T-helper 2 cell treated with Interferon-gamma antibody and Interleukin-4, amounts not matched to agents 100 ng/mL and 5 ng/mL, for 36 hours (primary cell): ENCODE data around the gene NFAM1. TPM values are rescaled to one million over a fixed set of nuclear protein-coding genes. Genes with fewer than 3 reads are reported as not detected.

ENCODE experiments used
- intact Hi-C: fragments of 100-400 bp; cut with micrococcal nuclease; formaldehyde crosslinking; loops from one replicate; pipeline ENCODE4 v1.15.1; 2023
- total RNA-seq: library from RNA; stranded (reverse); gene quantifications from 2 replicates; pipeline ENCODE4 v1.2.3, GENCODE V29; 2022

NFAM1 gene
- total RNA-seq, 1 donor from 2014 or later, result 0.11 TPM

DNA sequence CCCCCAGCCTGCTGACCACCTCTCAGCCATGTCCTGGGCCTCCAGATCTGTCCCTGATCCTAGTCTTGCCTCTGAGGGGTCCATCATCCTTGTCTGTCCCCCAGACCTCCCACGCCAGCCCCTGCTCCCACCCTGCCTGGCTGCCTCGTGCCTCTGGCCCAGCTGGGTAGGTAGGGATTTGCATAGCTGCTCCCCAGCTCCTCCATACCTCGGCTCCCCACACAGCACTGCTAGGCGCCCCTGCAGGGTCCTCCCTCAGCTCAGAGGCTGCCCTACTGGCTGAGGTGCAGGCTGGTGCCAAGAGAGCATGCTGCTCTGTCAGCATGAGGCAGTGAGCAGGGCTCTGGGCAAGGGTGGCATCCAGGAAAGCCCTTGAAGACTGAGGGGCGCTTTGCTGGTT lies 47.7 kb downstream of the NFAM1 start:
- intact Hi-C loops, result no loop called here

DNA sequence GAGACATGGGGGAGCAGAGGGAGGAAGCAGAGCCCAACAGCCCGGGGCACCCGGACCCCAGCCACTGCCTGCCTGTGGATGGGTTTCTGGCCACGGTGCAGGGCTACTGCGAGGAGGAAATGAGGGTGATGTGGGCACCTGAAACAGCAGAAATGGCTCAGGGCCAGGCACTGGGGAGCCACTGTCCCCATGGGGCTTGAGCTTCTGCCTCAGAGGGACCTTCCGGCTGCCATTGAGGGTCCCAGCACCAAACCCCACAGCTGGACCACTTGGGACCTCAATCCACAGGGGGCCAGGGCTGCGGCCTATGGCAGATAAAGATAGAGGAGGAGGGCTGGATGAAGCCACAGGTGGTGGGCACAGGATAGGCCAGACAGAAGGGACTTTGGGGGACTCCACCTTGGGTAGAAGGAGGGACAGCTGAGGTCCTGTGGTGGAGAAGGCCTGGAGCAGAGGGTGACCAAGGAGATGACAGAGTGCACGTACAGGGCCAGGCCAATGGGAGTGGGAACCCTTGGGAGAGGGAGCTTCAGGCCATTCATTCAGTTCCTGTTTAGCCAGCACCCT lies 48.3 kb downstream of the NFAM1 start:
- intact Hi-C loops, result no loop called here

DNA sequence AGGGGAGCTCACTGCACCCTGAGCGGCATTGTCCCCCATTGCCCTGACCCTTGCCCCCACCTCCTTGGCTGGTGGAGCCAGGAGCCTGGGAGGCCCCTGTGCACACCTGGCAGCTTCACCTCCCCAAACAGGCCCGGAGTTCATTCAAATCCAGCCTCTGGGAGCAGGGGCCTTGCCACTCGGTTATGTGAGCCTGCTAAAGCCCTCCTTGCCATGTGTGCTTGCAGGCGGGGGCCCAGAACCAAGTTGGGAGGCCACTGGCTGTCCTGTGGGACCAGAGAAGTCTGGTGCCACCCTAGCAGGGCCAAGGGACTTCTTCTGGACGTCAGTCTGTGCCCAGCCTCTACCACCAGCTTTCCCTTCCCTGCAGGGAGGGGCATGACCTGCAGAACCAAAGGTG lies 48.9 kb downstream of the NFAM1 start:
- intact Hi-C loops, result no loop called here

DNA sequence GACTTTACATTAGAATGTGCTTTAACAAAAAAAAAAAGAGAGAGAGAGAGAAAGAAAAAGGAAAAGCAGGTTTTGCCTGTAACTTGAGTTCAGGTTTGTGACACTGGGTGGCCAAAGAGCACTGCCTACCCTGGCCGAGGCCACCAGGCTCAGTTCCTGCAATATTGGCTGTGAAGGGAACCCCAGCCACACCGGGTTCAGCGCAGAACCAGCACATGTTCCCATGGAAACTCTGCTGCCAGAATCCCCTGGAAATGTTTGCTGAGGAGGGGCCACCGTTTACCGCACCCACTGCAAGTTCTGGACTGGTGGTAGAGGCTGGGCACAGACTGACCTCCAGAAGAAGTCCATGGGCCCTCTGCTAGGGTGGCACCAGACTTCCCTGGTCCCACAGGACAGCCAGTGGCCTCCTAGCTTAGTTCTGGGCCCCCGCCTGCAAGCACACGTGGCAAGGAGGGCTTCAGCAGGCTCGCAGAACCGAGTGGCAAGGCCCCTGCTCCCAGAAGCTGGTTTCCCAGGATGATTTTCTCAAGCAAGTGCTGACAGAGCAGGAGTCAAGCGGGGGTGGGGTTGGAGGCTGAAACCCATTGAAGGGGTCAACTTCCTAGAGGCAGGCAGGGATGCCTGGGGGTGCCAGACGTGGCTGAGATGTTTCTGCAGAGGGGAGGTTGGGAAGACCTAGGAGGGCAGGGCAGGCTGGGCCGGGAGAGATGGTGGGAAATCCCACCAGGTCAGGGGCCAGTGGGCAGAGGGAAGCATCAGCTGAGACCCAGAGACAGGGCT lies 51.2 kb downstream of the NFAM1 start:
- intact Hi-C loops, result no loop called here

DNA sequence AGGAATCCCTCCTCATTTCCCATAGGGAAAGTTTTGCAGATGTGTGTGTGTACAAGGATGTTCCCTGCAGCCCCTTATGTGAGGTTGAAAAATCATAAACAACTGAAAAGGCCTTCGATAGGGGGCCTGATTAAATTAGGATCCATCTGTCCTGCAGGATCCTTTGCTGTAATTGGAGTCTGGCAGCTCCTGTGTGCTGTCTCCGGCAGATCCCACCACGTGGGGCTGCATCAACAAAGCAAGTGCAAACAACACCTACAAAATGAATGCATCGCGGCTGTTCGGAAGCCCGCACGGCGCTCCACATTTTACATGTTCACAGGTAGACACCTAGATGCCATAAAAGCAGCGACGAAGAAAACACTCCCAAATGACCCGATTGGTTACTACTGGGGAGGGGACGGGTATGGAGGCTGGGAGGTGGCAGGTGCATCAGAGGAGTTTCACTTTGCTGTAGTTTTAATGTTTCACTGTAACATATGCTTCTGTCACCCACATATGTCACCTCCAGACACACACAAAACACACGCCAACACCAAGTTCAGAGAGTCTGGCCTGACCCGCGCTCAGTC lies 52.2 kb downstream of the NFAM1 start:
- intact Hi-C loops, result no loop called here

DNA sequence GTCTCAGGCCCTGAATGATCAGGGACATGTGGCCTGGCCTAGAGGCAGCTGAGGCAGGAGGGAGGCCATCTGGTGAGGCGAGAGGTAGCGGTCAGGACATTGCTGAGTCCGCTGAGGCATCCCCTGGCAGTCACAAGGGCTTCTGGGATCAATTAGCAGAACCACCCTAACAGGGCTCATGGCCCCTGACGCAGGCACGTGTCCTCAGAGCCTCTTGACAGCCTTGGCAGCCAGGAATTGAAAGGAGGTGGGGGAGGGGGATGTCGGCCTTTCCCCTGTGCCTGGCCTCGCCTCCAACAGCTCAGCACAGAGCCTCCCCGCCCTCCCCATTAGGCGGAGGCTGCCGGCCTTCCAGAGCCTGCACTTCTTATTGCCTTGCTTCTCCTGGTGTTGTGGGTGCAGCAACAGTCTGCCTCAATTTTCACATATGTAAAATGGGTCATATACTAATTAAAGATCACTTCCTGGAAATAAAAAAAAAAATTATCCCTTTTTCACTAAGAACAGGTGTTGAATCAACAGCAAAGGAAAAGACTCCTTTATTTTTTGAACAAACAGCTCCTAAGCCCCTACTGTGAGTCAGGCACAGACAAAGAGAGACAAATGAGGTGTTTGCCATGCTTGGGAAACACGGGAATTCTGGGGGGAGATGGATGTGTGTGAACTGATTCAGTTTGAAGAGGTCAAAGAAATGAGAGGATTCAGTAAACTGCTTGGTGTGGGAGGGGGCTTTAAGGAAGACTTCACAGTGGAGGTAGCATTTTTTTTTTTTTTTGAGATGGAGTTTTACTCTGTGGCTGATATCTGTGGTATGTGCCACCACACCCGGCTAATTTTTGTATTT lies 55.3 kb downstream of the NFAM1 start:
- intact Hi-C loops, result no loop called here

DNA sequence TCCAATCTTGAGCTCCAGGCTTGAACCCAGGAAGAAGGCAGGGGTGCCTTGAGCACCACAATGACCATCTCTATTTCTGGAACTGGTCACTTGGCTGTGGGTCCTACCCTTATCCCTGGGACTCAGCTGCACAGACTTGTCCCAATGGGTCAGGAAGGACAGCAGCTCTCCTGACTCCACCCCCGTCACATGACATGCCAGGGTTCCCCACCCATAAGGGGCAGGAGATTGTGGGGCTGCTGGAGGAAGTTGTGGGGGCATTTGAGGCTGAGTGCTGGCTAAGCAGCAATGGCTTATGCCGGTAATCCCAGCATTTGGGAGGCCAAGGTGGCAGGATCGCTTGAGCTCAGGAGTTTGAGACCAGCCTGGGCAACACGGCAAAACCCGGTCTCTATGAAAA lies 56.2 kb downstream of the NFAM1 start:
- intact Hi-C loops, result no loop called here

DNA sequence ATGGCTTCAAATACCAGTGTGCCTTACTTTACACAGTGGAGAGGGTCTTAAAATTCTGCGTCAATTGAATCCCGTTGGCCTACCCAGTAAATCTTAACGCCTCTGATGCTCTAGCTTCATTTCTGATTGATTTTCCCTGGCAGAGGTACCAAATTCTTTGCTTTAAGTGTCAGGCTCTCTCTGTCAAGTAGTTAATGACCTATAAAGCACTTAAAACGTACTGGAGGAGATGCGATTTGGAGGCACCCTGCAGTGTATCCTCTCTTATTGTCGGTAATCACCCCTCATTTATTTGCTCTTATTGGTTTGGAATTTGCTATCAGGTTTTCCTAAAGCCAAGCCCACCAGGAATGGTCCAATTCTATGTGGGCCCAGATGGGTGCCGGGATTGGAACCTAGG lies 59.2 kb downstream of the NFAM1 start:
- intact Hi-C loops, result no loop called here

DNA sequence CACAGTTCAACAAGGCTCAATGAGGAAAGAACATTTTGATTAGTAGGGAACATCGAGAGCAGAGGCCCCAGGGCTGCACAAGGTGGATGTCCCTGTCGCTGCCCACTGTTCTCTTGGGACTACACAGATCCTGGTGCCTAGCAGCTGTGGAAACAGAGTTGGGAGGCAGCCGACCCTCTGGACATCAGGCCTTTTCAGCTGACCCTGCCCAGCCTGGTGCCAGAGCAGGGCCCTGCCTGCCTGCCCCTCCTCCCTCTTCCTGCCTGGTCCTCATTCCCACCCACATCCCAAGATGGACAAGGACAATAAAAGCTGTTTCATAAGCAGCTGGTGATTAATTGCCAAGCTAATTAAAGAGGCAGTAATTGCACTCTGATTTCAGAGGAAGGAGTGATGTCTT lies 60.7 kb downstream of the NFAM1 start:
- intact Hi-C loops, result no loop called here

DNA sequence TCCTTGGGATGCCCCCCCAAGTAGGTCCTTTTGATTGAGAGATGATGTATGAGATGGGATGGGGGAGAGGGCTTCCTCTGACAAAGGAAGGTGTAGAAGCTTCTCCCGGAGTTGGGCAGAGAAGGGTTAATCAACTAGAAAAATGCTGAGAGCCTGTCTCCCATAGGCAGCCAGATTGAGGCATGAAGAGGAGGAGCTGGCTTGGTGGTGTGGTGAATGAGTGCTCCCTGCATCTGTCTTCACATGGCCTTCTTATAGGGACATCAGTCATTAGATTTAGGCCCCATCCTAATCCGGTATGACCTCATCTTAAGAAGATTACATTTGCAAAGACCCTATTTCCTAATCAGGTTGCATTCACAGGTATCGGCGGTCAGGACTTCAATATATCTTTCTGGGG lies 61.1 kb downstream of the NFAM1 start:
- intact Hi-C loops, result no loop called here

DNA sequence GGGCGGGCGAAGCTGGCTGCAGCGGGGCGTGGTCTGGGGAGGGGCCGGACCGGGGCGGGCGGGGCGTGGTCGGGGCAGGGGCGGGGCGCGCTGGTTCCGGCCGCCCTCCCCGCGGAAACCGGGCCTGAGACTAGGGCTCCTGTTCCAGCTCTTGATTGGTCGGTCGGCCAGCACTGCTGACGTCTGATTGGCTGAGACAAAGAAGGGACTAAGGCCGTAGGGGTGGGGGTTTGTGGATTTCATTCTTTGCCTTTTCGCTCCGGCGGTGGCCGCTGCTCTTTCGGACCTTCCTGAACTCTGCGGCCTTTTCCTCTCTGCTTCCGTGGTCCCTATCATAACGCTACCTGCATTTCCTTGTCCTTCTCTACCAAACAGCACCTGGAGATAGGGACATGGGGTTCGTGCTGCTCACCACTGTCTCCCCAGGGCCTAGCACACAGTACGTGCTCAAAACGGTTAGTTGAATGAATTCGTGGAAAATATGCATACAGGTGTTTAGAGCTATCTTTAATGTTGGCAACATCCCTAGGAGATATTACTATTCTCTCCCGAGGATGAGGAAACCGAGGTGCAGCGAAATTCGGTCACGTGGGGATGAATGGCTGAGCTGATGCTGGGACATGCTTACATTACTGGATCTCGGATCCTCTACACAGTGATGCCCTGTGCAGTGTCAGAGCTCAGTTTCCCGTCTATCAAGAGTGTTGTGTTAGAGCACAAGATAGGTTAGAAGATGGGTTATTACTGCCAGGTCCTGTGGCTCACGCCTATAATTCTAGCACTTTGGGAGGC lies 62.8 kb downstream of the NFAM1 start:
- intact Hi-C loops, result loop anchor here (5.0 kb wide), 1 partner anchor 102 kb away; no protein-coding TSS in a partner anchor

DNA sequence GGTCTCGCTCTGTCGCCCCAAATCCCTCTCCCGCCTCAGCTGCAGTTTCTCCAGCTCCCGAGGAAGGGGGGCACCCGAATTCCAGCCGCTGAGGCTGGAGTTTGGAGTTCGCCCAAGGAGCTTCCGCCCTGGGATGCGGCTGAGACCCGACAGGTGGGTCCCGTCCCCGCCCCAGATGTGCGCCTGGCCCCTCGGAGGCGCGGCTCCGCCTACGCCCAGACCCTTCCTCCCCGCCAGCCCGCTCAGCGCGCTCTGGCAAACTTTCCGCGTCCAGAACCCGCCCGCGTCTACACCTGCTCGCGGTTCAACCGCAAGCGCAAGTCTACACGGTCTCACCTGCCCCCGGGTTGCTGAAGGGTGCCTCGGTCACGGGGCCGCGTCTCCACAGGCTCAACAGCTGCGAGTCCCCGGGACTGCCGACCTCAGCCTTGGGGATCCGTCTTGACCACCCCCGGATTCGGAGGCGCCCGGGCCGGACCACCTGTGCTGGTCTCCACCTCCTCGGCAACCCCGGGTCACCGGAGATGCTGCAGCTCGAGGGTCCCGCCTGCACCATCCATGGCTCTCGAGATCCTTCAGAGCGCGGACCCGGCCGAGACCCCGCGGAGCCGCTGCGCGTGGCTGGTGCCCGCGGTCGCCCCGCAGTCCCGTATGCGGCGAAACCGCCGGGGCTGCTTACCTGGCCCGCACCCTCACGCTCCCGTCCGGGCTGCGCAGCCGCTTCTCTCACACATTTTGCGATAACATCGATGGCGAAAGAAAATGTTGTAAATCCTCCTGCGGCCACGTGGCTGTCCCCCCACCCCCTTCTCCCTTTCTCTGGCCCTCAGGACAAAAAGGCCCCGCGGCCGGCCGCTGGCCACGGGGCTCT lies 63.6 kb downstream of the NFAM1 start:
- intact Hi-C loops, result loop anchor here (5.0 kb wide), 1 partner anchor 101 kb away; no protein-coding TSS in a partner anchor

DNA sequence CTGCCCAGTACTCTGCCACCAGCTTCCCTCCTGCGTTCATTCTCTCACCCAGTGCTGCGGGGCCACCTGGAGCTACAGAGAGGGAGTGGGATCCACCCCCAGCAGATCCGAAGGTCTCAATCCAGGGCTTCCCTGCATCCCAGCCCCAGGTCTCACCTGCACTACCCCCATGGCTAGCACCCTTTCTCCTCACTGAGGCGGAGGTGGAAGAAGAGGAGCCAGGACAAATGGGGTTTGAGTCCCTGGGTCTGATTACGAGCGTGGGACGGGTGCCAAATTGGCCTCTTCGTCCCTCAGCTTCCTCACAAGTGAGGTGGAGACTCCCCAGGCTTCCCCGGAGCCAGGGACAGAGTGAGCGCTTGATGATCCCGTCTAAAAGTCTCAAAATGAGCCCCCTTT lies 64.2 kb downstream of the NFAM1 start:
- intact Hi-C loops, result loop anchor here (5.0 kb wide), 1 partner anchor 101 kb away; no protein-coding TSS in a partner anchor

DNA sequence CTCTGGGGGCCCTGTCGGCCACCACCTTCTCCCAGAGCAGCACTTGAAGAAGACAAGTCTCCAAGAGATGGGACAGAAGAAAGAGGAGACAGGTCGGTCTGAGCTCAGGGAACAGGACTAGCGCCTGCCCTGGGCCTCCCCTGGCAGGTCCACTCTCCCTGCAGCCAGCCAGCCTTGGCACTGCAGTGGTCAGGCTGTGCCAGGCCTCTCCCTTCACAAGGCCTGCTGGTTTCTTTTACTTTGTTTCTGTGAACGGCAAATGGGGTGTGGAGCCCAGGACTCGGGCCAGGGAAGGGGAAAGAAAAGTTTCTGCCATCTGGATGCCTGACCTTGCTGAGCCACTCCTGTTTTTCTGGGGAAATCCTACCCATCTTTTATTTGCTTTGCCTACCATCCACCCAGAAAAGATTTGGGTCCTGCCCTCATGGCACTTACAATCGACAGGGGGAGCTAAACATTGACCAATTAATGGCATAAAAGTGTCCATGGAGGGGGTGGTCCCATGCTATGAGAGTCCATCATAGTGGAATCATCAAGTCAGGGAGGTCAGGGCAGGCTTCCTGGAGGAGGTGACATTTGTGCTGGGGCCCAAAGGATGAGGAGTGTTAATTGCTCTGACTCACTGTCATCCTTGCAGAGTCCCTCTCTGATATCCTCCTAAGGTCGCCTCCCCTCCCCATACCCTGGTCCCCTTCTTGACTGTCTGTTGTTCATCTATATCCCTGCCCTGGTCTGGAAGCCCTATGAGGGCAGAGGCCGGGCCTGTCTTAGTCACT lies 65.2 kb downstream of the NFAM1 start:
- intact Hi-C loops, result loop anchor here (5.0 kb wide), 1 partner anchor 100 kb away; no protein-coding TSS in a partner anchor

DNA sequence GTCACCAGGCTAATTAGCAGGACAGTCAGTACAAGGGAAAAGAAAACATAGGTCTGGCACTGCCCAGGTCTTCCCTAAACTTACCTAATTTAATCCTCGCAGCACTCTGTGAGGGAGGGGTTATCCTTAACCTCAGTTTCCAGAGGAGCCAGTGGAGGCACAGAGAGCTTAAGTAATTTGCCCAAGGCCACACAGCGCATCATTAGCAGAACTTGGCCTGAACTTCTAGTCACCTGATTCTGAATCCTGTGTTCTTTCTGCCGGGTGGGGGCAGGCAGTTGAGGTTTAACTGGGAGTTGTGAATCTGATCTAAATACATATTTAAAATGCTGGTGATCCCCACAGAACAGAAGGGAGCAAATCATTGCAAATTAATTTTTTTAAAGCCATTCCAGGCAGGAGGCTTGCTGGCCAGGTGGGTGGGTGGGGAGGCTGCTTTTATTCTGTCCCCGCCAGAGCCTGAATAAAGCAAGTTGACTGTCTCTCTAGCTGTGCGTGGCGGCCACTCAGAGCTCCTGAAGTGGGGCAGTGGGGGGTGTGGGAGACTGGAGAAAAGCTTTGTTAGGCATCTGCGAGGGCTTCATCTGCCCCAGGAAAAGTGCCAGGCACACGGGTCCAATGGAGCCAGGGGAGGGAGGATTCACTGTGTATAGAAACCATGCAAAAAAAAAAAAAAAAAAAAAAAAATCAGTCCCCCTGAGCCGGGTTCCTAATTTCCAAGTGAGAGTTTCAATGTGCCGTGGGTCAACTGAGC lies 66.1 kb downstream of the NFAM1 start:
- intact Hi-C loops, result loop anchor here (5.0 kb wide), 1 partner anchor 99 kb away; no protein-coding TSS in a partner anchor

DNA sequence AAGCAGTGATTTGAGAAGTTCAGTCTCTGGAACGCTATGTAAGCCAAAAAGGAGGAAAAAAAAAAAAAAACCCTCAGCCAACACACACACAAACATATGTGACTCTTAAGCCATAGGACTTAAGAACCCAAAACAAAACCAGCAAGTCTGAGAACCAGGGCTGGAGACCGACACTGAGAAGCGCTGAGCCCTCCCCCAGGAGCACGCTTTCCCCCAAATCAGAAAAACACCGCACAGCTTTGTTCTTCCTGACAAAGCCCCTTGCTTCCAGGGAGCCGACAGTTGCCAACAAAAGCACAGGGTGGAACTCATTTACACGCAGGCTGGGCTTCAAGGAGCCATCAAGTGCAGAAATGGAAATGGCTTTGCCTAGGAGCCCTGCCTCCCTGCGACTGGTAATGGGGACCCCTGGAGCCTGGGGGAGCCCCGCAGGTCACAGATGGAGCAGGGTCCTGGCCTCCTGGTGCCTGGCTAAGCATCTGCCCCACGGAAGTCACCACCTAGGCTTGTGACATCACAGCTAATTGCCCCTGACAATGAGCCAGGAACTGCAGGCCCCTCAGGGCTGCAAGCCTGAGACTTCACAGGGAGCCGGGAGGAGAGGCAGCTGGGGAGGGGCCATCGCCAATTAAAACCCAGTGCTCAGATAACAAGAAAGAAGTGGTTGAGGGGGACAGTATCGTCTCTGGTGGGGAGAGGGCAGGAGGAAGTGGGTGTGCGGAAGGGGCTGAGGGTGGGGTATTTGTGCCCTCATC lies 66.9 kb downstream of the NFAM1 start:
- intact Hi-C loops, result loop anchor here (5.0 kb wide), 1 partner anchor 98 kb away; no protein-coding TSS in a partner anchor

DNA sequence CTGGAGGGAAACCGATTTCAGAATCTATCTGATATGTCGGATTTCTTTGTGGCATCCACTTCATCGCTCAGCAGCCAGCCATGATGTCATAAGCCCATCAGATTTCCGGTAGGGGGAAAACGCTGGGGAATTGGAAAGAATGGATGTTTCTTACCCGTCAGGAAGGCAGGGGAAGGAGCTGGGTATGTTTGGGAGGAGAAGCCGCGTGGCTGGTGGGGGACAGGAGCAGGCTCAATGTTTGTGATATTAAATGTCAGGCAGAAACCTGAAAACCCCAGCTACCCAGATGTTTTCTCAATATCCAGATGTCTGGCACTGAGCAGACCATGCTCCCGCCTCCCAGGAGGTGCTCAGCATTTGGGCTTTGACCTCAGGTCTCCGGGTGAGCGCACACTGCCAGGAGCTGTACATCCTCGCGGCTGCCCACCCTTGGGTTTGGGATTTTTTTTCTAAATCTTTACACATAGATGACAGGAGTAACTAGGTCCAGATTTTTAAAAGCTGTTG lies 67.5 kb downstream of the NFAM1 start:
- intact Hi-C loops, result loop anchor here (5.0 kb wide), 1 partner anchor 97 kb away; no protein-coding TSS in a partner anchor
